DMS53 (cell line): Measurements from ENCODE around the gene ATP6AP1.

Source experiments
- DNase-seq: peaks from one replicate; lab custom pipeline; 2025; lab: John Stamatoyannopoulos, UW

The ATP6AP1 gene

GRCh38 chrX:154430916-154431315 is 2.4 kb downstream of the ATP6AP1 start:
- DNase-seq, result no peak

DNA sequence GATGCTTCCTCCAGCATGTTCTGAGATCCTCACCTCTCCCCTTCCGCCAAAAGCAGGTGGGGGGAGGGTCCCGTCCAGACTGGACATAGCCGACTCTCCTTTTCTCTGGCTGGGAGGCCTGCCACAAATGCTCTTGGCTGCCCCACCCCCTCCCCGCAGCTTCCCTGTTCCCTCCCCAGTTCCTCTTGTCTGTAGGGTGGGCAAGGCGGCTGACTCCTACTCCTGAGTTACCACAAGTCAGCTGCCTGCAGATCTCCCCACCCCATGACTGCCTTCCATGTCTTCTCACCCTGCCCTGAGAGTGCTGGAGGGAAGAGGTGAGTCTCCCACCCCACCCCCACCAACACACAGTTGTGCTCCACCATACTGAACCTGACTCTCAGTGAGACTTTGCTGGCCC is 2.9 kb downstream of the ATP6AP1 start:
- no peak for DNase-seq

DNA sequence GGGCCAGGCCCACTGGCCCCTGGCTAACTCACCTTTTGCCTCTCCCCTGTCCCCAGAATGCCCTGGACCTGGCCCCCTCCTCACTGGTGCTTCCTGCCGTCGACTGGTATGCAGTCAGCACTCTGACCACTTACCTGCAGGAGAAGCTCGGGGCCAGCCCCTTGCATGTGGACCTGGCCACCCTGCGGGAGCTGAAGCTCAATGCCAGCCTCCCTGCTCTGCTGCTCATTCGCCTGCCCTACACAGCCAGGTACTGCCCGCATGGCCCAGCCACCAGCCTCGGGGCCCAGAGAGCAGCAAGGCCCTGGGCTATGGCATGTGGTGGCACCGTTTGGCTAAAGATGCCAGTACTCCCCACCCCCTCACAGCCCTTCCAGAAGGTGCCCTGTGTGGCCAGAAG is 3.7 kb downstream of the ATP6AP1 start:
- DNase-seq, result no peak

DNA sequence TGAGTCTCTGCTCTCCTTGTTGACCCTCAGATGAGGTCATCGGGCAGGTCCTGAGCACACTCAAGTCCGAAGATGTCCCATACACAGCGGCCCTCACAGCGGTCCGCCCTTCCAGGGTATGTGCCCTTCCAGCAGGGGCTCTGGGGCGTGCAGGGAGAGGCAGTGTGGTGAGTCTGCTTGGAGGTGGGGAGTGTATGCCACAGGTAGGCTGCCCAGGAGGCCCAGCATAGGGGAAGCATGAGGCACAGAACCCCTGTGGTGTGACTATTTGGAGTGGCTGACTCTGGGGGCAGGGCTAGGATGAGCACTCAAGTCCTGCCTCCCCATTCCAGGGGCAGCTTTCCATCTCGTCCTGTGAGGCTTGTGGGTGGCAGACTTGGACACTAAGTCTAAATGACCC is 5.1 kb downstream of the ATP6AP1 start:
- DNase-seq, result no peak

DNA sequence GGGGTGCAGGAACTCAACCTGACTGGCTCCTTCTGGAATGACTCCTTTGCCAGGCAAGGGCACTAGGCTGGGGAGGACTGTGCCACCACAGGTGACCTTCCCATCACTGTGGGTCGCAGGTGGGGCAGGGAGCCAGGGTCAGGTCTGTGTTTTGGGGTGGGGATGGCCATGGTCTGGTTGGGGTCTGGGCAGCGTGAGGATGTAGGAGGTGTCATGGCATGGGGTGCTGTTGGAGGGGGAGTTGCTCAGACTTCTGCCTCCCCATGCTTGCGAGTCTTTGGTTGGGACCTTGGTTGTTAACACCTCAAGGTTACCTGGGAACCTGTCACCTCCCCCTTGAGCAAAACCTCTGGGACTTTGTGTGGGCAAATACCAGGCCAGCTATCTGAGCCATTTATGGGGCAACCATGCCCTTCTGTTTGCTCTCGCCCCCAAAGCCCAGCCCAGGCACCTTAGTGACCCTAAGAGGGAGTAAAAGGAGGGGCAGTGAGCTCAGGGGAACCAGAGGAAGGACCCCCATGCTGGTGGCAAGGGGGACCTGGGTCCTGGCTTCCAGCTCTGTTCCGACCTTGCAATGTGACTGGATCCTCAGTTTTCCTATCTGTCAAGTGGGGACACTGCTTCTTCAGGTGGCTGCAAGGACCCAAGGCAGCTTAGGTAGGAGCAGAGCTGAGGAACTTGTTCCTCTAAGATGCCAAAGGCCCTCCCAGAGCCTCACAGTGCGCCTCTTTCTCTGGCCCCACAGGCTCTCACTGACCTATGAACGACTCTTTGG is 6.1 kb downstream of the ATP6AP1 start:
- no peak for DNase-seq

GRCh38 chrX:154435171-154435733 is 6.8 kb downstream of the ATP6AP1 start:
- no peak for DNase-seq

GRCh38 chrX:154436374-154436982 is 8.0 kb downstream of the ATP6AP1 start:
- DNase-seq, result peak; percentile 82

DNA sequence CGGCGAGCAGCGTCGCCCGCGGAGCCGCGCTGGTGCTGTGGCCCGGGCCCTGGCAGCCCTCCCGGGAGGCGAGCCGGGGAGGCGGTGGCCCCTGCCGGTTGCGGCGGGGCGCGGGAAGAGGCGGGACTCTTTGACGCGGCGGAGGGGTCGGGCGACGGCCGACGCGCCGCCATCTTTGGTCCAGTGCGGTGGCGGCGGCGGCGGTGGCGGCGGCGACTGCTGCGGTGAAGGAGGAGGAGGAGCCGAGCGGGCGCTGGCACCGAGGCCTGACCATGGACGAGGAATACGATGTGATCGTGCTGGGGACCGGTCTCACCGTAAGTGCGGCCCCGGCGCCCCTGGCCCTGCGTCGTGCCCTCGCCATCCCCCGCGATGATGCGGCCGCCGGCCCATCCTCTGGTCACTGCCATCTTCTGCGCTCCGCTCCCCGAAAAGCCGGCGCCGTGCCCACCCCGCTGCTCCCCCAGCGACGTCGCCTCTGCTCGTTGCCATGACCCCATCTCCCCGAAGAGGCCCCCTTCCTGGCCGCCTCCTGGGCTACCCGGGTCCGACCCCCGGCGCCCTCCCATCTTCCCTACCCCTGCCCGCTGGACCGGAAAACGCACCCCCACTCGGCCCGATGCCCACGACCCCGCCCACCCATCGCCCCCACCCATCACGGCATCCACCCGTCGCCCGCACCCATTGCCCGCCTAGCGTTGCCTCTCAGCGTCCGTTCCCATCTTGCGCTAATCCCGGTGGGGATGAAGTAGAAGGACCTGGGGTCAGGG is 8.7 kb downstream of the ATP6AP1 start, which contains the start of gene GDI1:
GDI1 (plus strand) TSS at position 172 of the 770 bp plus-strand sequence; CDS start at position 273, 101 bp downstream.
- peak; percentile 78 for DNase-seq

- DNase-seq, result no peak
Observed at GRCh38 chrX:154437971-154438893, 9.8 kb downstream of the ATP6AP1 start.

GRCh38 chrX:154439841-154440240 is 11.4 kb downstream of the ATP6AP1 start:
- DNase-seq, result no peak

- DNase-seq, result no peak
Observed at GRCh38 chrX:154440623-154441357, 12.3 kb downstream of the ATP6AP1 start.

- no peak for DNase-seq
Observed at GRCh38 chrX:154441564-154441963, 13.1 kb downstream of the ATP6AP1 start.

DNA sequence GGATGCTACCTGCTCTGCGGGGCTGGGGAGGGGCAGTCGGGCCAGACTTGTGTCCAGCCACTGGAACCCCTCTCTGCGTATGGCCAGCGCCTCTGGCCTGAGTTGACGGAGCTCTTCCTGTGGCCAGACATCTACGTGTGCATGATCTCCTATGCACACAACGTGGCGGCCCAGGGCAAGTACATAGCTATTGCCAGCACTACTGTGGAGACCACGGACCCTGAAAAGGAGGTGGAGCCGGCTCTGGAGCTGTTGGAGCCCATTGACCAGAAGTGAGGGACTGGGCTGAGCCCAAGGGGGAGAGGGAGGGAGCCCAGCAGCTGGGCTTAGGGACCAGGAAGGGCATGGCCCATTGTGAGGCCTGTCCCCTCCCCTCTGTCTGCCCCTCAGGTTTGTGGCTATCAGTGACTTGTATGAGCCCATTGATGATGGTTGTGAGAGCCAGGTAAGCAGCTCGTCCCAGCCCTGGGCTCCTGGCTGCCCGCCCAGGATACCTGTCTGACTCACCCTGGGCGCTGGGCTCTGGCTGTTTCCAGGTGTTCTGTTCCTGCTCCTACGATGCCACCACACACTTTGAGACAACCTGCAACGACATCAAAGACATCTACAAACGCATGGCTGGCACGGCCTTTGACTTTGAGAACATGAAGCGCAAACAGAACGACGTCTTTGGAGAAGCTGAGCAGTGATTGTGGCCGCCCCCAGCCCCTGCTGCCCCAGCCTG is 13.7 kb downstream of the ATP6AP1 start:
- DNase-seq, result peak; percentile 62

- peak; percentile 55 for DNase-seq
Observed at GRCh38 chrX:154443479-154443910, 15.0 kb downstream of the ATP6AP1 start.

- peak; percentile 87 for DNase-seq
Observed at GRCh38 chrX:154443992-154444754, 15.7 kb downstream of the ATP6AP1 start, which contains the start of gene FAM50A. Gene FAM50A (plus strand): TSS chrX:154444141. CDS start chrX:154444236, 95 bp downstream.

DNA sequence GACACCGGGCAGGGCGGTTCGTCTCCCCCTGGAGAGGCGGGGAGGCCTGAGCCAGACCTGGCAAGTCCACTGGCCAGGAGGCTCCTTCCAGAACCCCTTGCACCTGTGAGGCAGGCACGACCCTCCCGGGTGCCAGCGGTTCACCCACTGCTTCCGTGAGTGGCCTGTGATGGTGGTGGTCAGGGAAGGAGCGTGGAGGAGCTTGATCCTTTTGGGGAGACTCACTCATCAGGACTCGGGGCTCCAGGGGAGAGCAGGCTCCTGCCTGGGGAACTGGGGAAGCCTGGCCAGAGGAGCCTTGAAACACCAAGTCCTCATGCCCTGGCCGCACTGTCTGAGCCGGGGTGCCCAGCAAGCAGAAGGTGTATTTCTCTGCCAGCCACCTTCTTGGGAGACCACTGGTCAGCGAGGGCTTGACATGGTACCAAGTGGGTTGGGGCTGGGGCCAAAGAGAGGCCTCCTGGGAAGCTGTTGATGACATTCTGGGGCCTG is 16.3 kb downstream of the ATP6AP1 start:
- no peak for DNase-seq

- DNase-seq, result no peak
Observed at GRCh38 chrX:154445776-154446175, 17.3 kb downstream of the ATP6AP1 start.

DNA sequence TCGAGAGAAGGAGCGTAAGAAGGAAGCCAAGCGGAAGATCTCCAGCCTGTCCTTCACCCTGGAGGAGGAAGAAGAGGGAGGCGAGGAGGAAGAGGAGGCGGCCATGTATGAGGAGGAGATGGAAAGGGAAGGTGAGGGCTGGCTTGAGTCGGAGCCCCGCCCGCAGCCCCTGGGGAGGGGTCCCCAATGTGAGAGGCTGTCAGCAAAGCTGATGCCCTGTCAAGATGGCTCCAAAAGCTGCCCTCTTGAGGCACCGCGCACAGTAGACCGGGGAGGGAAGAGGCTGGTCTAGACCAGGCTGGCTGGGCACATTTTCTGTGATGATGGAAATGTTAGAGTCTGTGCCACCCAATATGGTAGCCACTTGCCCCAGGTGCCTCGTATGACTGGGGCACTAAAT is 18.0 kb downstream of the ATP6AP1 start:
- DNase-seq, result no peak

DNA sequence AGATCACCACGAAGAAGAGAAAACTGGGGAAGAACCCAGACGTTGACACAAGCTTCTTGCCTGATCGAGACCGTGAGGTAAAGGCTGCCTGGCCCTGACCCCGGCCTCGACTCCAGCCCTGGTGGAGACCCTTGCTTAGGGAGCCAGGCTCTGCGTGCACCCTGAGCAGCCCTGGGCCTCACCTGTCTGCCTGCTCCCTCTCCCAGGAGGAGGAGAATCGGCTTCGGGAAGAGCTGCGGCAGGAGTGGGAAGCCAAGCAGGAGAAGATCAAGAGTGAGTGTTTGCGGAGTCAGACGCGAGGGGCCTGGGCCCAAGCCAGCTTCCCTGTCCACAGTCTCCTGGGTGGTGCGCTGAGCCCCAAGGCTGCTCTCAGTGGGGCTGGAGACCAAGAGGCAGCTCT is 20.0 kb downstream of the ATP6AP1 start:
- DNase-seq, result no peak
